HepG2 (cell line): ENCODE results near the gene GNAZ. TPM values are rescaled to one million over a fixed set of nuclear protein-coding genes. Genes with fewer than 3 reads are reported as not detected.

Experiments
- ATAC-seq: fragments of 200-7000 bp; cut with Tn5 transposase; 3 replicates; pipeline ENCODE4 v1.9.1; 2020; ENCODE audit warnings: mild to moderate bottlenecking, moderate library complexity
- Bru-seq: library from RNA; stranded (reverse); fragments of 400-500 nt; gene quantifications from one replicate; lab custom pipeline; 2021; lab: Mats Ljungman, UMichigan
- BruChase-seq, 2 experiments: library from RNA; stranded (reverse); fragments of 400-500 nt; gene quantifications; one replicate each; lab custom pipeline; 2021; lab: Mats Ljungman, UMichigan
- BruUV-seq: library from RNA; stranded (reverse); fragments of 400-500 nt; replicated peaks from 2 replicates; lab custom pipeline; 2021; lab: Mats Ljungman, UMichigan
- CTCF ChIA-PET: fragments of 300-600 bp; formaldehyde crosslinking; extraction: SDS; loops from one replicate; lab custom pipeline; 2021; ENCODE audit warnings: low total read pairs, inconsistent platforms, low intra/inter-chr PET ratio; lab: Yijun Ruan, JAX
- POLR2A ChIA-PET: fragments of 350-600 bp; sonication (Branson Sonifier 250); formaldehyde crosslinking; loops from one replicate; lab custom pipeline; 2020; ENCODE audit warnings: antibody characterized with exemption, inconsistent platforms; lab: Yijun Ruan, JAX
- DNase-seq: peaks from one replicate; pipeline ENCODE4 v3.0.0-alpha.2; 2015; ENCODE audit warnings: low spot score
- FAIRE-seq: peaks from 3 replicates; lab custom pipeline; 2011; peaks lifted over from hg19 to GRCh38; lab: Jason Lieb, UNC
- H2AFZ ChIP-seq: one replicate; pipeline ENCODE4 v1.6.1; 2011; ENCODE audit warnings: low read length, inconsistent platforms
- H3K27ac ChIP-seq: fragments of 300-600 bp; 3 replicates; pipeline ENCODE4 v1.8.0; 2011; ENCODE audit warnings: mixed run types, mild to moderate bottlenecking, mixed read lengths, low read length, inconsistent platforms; ENCODE audit not compliant: insufficient read depth; ENCODE audit errors: extremely low read length
- H3K27me3 ChIP-seq, 2 experiments: fragments of 200-600 bp in 1 of 2; 2 replicates in 1 of 2; 3 replicates in 1 of 2; pipeline versions ENCODE4 v1.6.0 to v1.8.0; 2011; ENCODE audit warnings: low read length in 2 of 2, mild to moderate bottlenecking in 2 of 2, moderate library complexity in 2 of 2, inconsistent platforms in 1 of 2; ENCODE audit not compliant: insufficient read depth in 2 of 2, control insufficient read depth in 1 of 2
- H3K36me3 ChIP-seq, 2 experiments: fragments of 200-600 bp in 1 of 2; replicated peaks in 1 of 2; 2 replicates in 1 of 2; 3 replicates in 1 of 2; pipeline versions ENCODE4 v1.5.1 to v1.8.0; 2011; ENCODE audit warnings: low read length in 2 of 2, inconsistent platforms in 1 of 2; ENCODE audit not compliant: insufficient read depth in 2 of 2, control insufficient read depth in 1 of 2
- H3K4me1 ChIP-seq: 2 replicates; pipeline ENCODE4 v1.5.1; 2012; ENCODE audit warnings: low read length, inconsistent platforms; ENCODE audit not compliant: insufficient read depth
- H3K4me2 ChIP-seq: 2 replicates; pipeline ENCODE4 v1.6.0; 2011; ENCODE audit warnings: low read depth, low read length, inconsistent platforms
- H3K4me3 ChIP-seq, 3 experiments: fragments of 200-600 bp in 1 of 3; sonication (generic), shearing (Covaris generic) in 1 of 3; replicated peaks in 1 of 3; 2 replicates each; pipeline ENCODE4 v1.5.1; 2011 to 2016; ENCODE audit warnings: low read length in 3 of 3, inconsistent platforms in 2 of 3, low read depth in 2 of 3, mild to moderate bottlenecking in 2 of 3, control low read depth in 1 of 3, mixed read lengths in 1 of 3; ENCODE audit not compliant: insufficient read depth in 1 of 3
- H3K79me2 ChIP-seq: one replicate; pipeline ENCODE4 v1.6.1; 2011; ENCODE audit warnings: low read length, inconsistent platforms; ENCODE audit not compliant: insufficient read depth
- H3K9ac ChIP-seq: 2 replicates; pipeline ENCODE4 v1.6.0; 2011; ENCODE audit warnings: mild to moderate bottlenecking, low read depth, low read length, inconsistent platforms; ENCODE audit not compliant: insufficient read depth
- H3K9me3 ChIP-seq: 2 replicates; pipeline ENCODE4 v1.5.1; 2012; ENCODE audit warnings: mild to moderate bottlenecking, low read length
- H4K20me1 ChIP-seq: 2 replicates; pipeline ENCODE4 v1.6.0; 2011; ENCODE audit warnings: inconsistent platforms, mild to moderate bottlenecking, low read length, moderate library complexity; ENCODE audit not compliant: insufficient read depth
- FOXA3 ChIP-seq: IDR thresholded peaks from 2 replicates; pipeline ENCODE4 v1.6.1; 2016; ENCODE audit warnings: missing genetic modification reagents, missing compliant biosample characterization
- HMG20A ChIP-seq: IDR thresholded peaks from 2 replicates; pipeline ENCODE4 v1.6.1; 2016; ENCODE audit warnings: borderline replicate concordance
- LCORL ChIP-seq, 2 experiments: fragments of 450-650 bp in 1 of 2; sonication (generic) in 1 of 2; formaldehyde crosslinking in 1 of 2; IDR thresholded peaks; 2 replicates each; pipeline versions ENCODE4 v1.5.0 to v1.6.1; 2017 to 2020; ENCODE audit warnings: antibody characterized with exemption in 1 of 2, missing genetic modification reagents in 1 of 2
- MAZ ChIP-seq, 2 experiments: sonication (generic) in 1 of 2; formaldehyde crosslinking in 1 of 2; IDR thresholded peaks; 2 replicates each; pipeline versions ENCODE4 v1.5.0 to v1.6.1; 2012 to 2020; ENCODE audit warnings: low read depth in 2 of 2, mild to moderate bottlenecking in 2 of 2, borderline replicate concordance in 1 of 2, improper control_type of control experiment in 1 of 2, low read length in 1 of 2, missing genetic modification reagents in 1 of 2, moderate library complexity in 1 of 2
- RBM22 ChIP-seq: fragments of 200-400 bp; formaldehyde crosslinking; optimal IDR thresholded peaks from 2 replicates; pipeline ENCODE3; 2017; ENCODE audit warnings: mild to moderate bottlenecking, low read length, moderate library complexity
- SMC3 ChIP-seq: IDR thresholded peaks from 2 replicates; pipeline ENCODE4 v1.6.1; 2011; ENCODE audit warnings: low read length, improper control_type of control experiment
- SMYD3 ChIP-seq: sonication (generic); formaldehyde crosslinking; IDR thresholded peaks from 2 replicates; pipeline ENCODE4 v1.8.1; 2023; ENCODE audit warnings: mild to moderate bottlenecking, missing genetic modification reagents
- ZKSCAN1 ChIP-seq: fragments of 150-350 bp; IDR thresholded peaks from 2 replicates; pipeline ENCODE4 v1.6.1; 2014; ENCODE audit warnings: low read length
- ZMYM2 ChIP-seq: sonication (generic); formaldehyde crosslinking; IDR thresholded peaks from 2 replicates; pipeline ENCODE4 v1.8.0; 2022; ENCODE audit warnings: mild to moderate bottlenecking, missing genetic modification reagents
- ZNF496 ChIP-seq: sonication (generic); formaldehyde crosslinking; IDR thresholded peaks from 2 replicates; pipeline ENCODE4 v1.8.1; 2023; ENCODE audit warnings: mild to moderate bottlenecking, moderate library complexity, missing genetic modification reagents; ENCODE audit not compliant: insufficient replicate concordance
- ZNF547 ChIP-seq: sonication (generic); formaldehyde crosslinking; IDR thresholded peaks from 2 replicates; pipeline ENCODE4 v1.5.1; 2020; ENCODE audit warnings: mild to moderate bottlenecking, missing genetic modification reagents
- ZNF563 ChIP-seq: sonication (generic); formaldehyde crosslinking; IDR thresholded peaks from 2 replicates; pipeline ENCODE4 v1.8.0; 2022; ENCODE audit warnings: mild to moderate bottlenecking, moderate library complexity, missing genetic modification reagents
- ZNF629 ChIP-seq: sonication (generic); formaldehyde crosslinking; conservative IDR thresholded peaks from 2 replicates; pipeline ENCODE4 v1.5.0; 2020; ENCODE audit warnings: missing genetic modification reagents
- ZNF674 ChIP-seq: sonication (generic); formaldehyde crosslinking; IDR thresholded peaks from 2 replicates; pipeline ENCODE4 v1.5.0; 2020; ENCODE audit warnings: low read depth, mild to moderate bottlenecking, missing genetic modification reagents
- WGBS: methylation state at CpG from one replicate; pipeline ENCODE4 v1.1.6; 2017; ENCODE audit warnings: low lambda C conversion rate; 5-methylcytosine and 5-hydroxymethylcytosine counted together
- in situ Hi-C: cut with HindIII; loops from 2 replicates; pipeline ENCODE4 v1.10.0; 2017; ENCODE audit warnings: low pct_unique_long_range_greater_than_20kb; ENCODE audit not compliant: extremely low pct_ligation_motif_present
- intact Hi-C: fragments of 100-400 bp; cut with micrococcal nuclease; formaldehyde crosslinking; loops from one replicate; pipeline ENCODE4 v1.10.0; 2022; ENCODE audit not compliant: unreplicated experiment
- long read RNA-seq, 2 experiments: library from RNA in 1 of 2; library from polyadenylated mRNA in 1 of 2; stranded (forward) in 1 of 2; unstranded in 1 of 2; transcript quantifications; one replicate each; pipeline ENCODE4 v2.0.0, GENCODE V29; 2019 to 2022
- polyA minus RNA-seq, 3 experiments: library from RNA; depleted of rRNA, polyadenylated mRNA; stranded (reverse); fragments of >200 nt; gene quantifications; 2 replicates each; pipeline ENCODE4 v1.2.3, GENCODE V29; 2011; ENCODE audit warnings: low replicate concordance in 1 of 3
- polyA plus RNA-seq, 8 experiments: library from polyadenylated mRNA; depleted of rRNA in 3 of 8; stranded (reverse) in 7 of 8; unstranded in 1 of 8; fragments of >200 nt; fragmentation: Illumina TruSeq in 4 of 8; extraction: Trizol in 4 of 8; gene quantifications; 2 replicates each; pipeline versions ENCODE4 v1.2.1 to v1.2.3, GENCODE V29; 2011 to 2016; ENCODE audit warnings: low read depth in 4 of 8, missing spikeins in 1 of 8, mixed read lengths in 1 of 8; ENCODE audit not compliant: insufficient read depth in 1 of 8
- total RNA-seq, 5 experiments: library from RNA; depleted of rRNA; stranded (reverse); fragments of >200 nt; fragmentation: Illumina TruSeq; extraction: Trizol; gene quantifications; 2 replicates each; pipeline ENCODE4 v1.2.3, GENCODE V29; 2016; ENCODE audit warnings: low read depth in 1 of 5
- TF ChIP-seq, protein P1 (sequence below): sonication (generic); formaldehyde crosslinking; IDR thresholded peaks from 2 replicates; pipeline ENCODE4 v1.9.0; 2021; ENCODE audit warnings: missing genetic modification reagents, borderline replicate concordance

Gene GNAZ
- total RNA-seq (2016; rRNA removed; fragmentation: Illumina TruSeq; extraction: Trizol) (22.3 and 22.8 TPM in 2 replicates), polyA plus RNA-seq (2011; rRNA removed) (11.4 and 16.2 TPM in 2 replicates), polyA minus RNA-seq (2011; rRNA and poly(A)+ RNA removed; ENCODE audit: low replicate concordance) (9.8 and 19.7 TPM in 2 replicates), Bru-seq, nascent RNA (percentile 68 among the genes with signal in this experiment), BruChase-seq, experiment 1, labeled RNA remaining after a 6-hour chase (percentile 72 among the genes with signal in this experiment), BruChase-seq, experiment 2, labeled RNA remaining after a 2-hour chase (percentile 73 among the genes with signal in this experiment)
- total RNA-seq (2016; cell fraction: cytosol; rRNA removed; fragmentation: Illumina TruSeq; extraction: Trizol; ENCODE audit: low read depth), result 16.3 and 16.9 TPM in 2 replicates
- total RNA-seq (2016; cell fraction: insoluble cytoplasmic fraction; rRNA removed; fragmentation: Illumina TruSeq; extraction: Trizol), result 19.4 and 21.2 TPM in 2 replicates
- total RNA-seq (2016; cell fraction: membrane; rRNA removed; fragmentation: Illumina TruSeq; extraction: Trizol), result 39.6 and 41.4 TPM in 2 replicates
- total RNA-seq (2016; cell fraction: nucleus; rRNA removed; fragmentation: Illumina TruSeq; extraction: Trizol), result 11.5 and 12.9 TPM in 2 replicates
- 16.1 and 16.8 TPM in 2 replicates for polyA plus RNA-seq (2011; cell fraction: cytosol; rRNA removed)
- polyA plus RNA-seq (2011; cell fraction: nucleus; rRNA removed), result 10.1 and 15.9 TPM in 2 replicates
- polyA plus RNA-seq (2012), result 10.4 and 16.9 TPM in 2 replicates
- 10.5 and 11.3 TPM in 2 replicates for polyA plus RNA-seq (2016; cell fraction: cytosol; fragmentation: Illumina TruSeq; extraction: Trizol; ENCODE audit: low read depth)
- polyA plus RNA-seq (2016; cell fraction: insoluble cytoplasmic fraction; fragmentation: Illumina TruSeq; extraction: Trizol; ENCODE audit: low read depth), result 20.3 and 22.4 TPM in 2 replicates
- polyA plus RNA-seq (2016; cell fraction: membrane; fragmentation: Illumina TruSeq; extraction: Trizol; ENCODE audit: low read depth), result 27.3 and 30.4 TPM in 2 replicates
- polyA plus RNA-seq (2016; cell fraction: nucleus; fragmentation: Illumina TruSeq; extraction: Trizol; ENCODE audit: insufficient read depth, low read depth), result 19.7 and 20.5 TPM in 2 replicates
- 10.9 and 12.2 TPM in 2 replicates for polyA minus RNA-seq (2011; cell fraction: cytosol; rRNA and poly(A)+ RNA removed)
- 5.7 and 8.5 TPM in 2 replicates for polyA minus RNA-seq (2011; cell fraction: nucleus; rRNA and poly(A)+ RNA removed)
- long read RNA-seq, experiment 1, transcript GNAZ-203 (3 exons, 3,333 nt), result major isoform, 5 of 14 reads
- long read RNA-seq, experiment 1, partial matches to known transcripts, result 1 of 14 reads
- long read RNA-seq, experiment 1, other reads (novel, unspliced or antisense), result 8 of 14 reads
- long read RNA-seq, experiment 2, transcript GNAZ-203 (3 exons, 3,333 nt), result major isoform, 32 of 86 reads
- long read RNA-seq, experiment 2, partial matches to known transcripts, result 7 of 86 reads
- long read RNA-seq, experiment 2, other reads (novel, unspliced or antisense), result 47 of 86 reads

DNA sequence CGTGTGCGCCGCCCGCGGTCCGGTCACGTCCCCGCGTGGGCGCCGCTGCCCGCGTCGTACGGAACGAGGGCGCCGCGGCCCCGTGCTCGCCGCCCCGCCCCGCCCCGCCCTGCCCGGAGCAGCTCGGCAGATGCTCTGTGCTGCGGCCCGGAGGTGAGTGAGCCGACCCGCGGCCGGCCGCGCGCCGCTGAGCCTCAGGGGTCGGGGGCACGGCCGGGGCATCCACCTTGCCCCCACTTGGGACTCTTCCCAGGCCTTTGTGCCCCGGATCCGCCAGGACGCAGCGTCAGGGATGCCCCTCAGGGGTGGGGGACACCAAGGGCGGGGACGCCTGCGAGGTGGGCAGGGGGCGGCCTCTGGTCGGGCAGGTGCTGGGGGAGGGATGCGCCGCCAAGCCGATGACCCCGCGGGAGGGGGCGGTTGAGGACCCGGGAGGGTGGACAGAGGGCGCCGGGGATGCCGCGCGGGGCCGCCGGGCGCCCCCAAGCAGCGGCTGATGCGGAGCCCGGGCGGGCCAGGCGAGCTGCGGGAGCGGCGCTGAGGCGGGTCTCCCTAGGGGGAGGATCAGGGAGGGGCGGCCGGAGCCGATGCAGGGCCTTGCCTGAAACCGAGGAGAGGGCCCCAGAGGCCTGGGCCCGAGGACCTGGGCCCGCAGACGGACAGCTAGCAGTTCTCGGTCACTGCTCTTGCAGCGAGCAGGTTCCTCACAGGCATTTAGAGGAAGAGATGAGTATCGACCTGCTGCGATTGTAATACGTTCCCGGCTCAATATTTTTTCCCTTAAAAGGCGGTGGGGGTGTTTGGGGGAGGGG is at the start of gene GNAZ:
GNAZ (plus strand) TSS at position 102 of the 812 bp plus-strand sequence. CDS start 25,177 bp downstream, outside the sequence.
- FAIRE-seq (no peak), ATAC-seq (peak; percentile 16), DNase-seq (no peak)
- Histone ChIP-seq H3K36me3 (no peaks in the 10 kb centered on the region), H3K4me2 (peak within 1 kb of the TSS; percentile 99), H3K4me3 (peak within 1 kb of the TSS; percentile 79 to 85 (median 82)), H3K27me3 (peaks cover 0 to 27% of the 10 kb centered on the region in 2 experiments; a peak in 3 of 5 replicates), H3K4me1 (peaks cover 64% of the 10 kb centered on the region), H3K79me2 (peaks cover 43% of the 10 kb centered on the region), H2AFZ (no peak within 1 kb of the TSS), H3K9me3 (no peaks in the 10 kb centered on the region), H3K9ac (peak within 1 kb of the TSS; percentile 82), H4K20me1 (no peaks in the 10 kb centered on the region), H3K27ac (peak within 1 kb of the TSS; percentile 65)
- WGBS, result 5% methylated on average over 4 of the region's 87 CpGs
- POLR2A ChIA-PET, result interaction anchor here (0.6 to 3.0 kb wide), 11 partner anchors 9 to 111 kb away, joined by 3 to 13 read pairs (median 4); partner anchors contain the start of gene RAB36
- no TSS peak for BruUV-seq
- in situ Hi-C loops, result no loop called here
- intact Hi-C loops, result loop anchor here (10.0 kb wide), 1 partner anchor 54 kb away; no protein-coding TSS in a partner anchor
- CTCF ChIA-PET, result interaction anchor here (1.2 kb wide), 1 partner anchor 111 kb away, joined by 4 read pairs; no protein-coding TSS in a partner anchor
- TF ChIP-seq ZMYM2 (CRISPR knock-in tag), result no peak
- TF ChIP-seq ZNF674 (CRISPR knock-in tag), result 0 out of 2 replicates have a peak, but pooled peaks have one; percentile 49
- TF ChIP-seq SMYD3 (CRISPR knock-in tag), result no peak
- no peak for TF ChIP-seq ZNF547
- TF ChIP-seq MAZ (IDR thresholded peaks at IDR 0.05; ENCODE audit: borderline replicate concordance, low read depth, low read length), result no peak
- peak; percentile 40; the same call in 1 of the 2 replicates for TF ChIP-seq MAZ (CRISPR knock-in tag; IDR thresholded peaks at IDR 0.05; ENCODE audit: low read depth)
- peak; percentile 67 for TF ChIP-seq ZNF563 (CRISPR knock-in tag)
- TF ChIP-seq SMC3, result no peak
- TF ChIP-seq, protein P1, sequence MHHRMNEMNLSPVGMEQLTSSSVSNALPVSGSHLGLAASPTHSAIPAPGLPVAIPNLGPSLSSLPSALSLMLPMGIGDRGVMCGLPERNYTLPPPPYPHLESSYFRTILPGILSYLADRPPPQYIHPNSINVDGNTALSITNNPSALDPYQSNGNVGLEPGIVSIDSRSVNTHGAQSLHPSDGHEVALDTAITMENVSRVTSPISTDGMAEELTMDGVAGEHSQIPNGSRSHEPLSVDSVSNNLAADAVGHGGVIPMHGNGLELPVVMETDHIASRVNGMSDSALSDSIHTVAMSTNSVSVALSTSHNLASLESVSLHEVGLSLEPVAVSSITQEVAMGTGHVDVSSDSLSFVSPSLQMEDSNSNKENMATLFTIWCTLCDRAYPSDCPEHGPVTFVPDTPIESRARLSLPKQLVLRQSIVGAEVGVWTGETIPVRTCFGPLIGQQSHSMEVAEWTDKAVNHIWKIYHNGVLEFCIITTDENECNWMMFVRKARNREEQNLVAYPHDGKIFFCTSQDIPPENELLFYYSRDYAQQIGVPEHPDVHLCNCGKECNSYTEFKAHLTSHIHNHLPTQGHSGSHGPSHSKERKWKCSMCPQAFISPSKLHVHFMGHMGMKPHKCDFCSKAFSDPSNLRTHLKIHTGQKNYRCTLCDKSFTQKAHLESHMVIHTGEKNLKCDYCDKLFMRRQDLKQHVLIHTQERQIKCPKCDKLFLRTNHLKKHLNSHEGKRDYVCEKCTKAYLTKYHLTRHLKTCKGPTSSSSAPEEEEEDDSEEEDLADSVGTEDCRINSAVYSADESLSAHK (CRISPR knock-in tag), result no peak
- no peak for TF ChIP-seq ZKSCAN1
- TF ChIP-seq HMG20A (CRISPR knock-in tag), result no peak
- no peak for TF ChIP-seq FOXA3 (CRISPR knock-in tag)
- TF ChIP-seq RBM22, result no peak
- no peak for TF ChIP-seq ZNF496 (CRISPR knock-in tag)
- no peak for TF ChIP-seq ZNF629 (CRISPR knock-in tag)
- TF ChIP-seq LCORL (IDR thresholded peaks at IDR 0.05), result no peak
- 0 out of 2 replicates have a peak, but pooled peaks have one; percentile 13 for TF ChIP-seq LCORL (CRISPR knock-in tag; IDR thresholded peaks at IDR 0.05)
